GM18508 (cell line): ENCODE results near the gene EPHA6.

ENCODE experiments used
- ATAC-seq: cut with Tn5 transposase; IDR thresholded peaks from one replicate; pipeline ENCODE4 v1.9.1; 2021; ENCODE audit warnings: moderate number of reproducible peaks; ENCODE audit not compliant: insufficient read depth, unreplicated experiment

EPHA6 gene

DNA sequence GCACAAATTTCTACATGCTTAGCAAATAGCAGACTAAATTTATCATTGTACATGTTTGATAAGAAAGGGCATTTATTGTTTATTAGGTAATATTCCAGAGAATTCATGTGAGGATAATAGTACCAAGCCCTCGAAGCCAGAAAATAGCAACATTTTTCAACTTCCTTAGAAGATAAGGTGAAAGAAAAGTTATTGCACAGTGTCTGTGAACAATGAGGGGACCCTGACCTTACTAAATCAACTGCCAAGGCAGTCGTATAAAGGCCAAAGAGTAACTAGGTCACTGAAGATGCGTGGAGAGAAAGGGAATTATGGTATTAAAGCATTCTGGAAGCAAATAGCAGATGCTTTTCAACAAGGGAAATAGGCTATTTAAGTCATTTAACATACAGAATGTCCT is 929.9 kb downstream of the EPHA6 start:
- no peak for ATAC-seq

DNA sequence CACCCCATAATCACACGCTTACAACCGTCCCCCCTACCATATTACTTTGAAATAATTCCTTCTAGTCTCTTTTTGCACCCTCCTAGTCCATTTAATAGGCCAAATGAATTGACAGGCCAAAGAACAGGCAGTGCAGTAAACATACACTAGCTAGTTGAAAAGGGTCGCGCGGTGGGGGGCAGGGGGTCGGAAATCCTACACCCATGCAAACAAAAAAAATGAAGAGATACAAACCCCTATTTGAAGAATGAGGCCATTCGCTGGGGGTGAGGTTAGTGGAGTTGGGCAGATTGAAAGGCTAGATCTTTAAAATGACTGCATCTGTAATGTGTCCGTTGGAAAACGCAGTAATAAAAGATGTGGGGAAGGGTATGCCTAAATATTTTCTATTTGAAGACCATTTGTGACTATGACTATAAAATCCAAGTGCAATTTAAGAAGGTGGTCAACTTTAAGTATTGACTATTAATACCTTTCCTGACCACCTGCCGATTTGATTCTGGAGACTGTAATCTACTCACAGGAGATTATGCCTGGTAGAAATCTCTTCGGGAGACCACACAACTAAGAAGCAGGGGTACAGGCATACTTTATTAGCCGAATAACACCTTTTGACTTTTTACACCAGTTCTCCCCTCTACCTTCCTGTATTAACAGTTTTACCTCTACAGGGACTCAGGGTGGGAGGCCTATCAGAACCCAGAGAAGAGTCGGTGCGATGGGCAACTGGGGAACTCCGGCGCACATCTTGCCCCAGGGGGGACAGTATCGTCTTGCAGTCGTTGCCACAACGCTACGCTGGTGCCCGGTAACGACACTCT is 949.4 kb downstream of the EPHA6 start:
- ATAC-seq: no peak

- peak; percentile 92 for ATAC-seq
Observed at GRCh38 chr3:97764407-97765238, 950.2 kb downstream of the EPHA6 start, which contains the start of gene ARL6. TSS of gene ARL6 (plus strand) at chr3:97764758. CDS start at chr3:97768108, 3,350 bp downstream.

DNA sequence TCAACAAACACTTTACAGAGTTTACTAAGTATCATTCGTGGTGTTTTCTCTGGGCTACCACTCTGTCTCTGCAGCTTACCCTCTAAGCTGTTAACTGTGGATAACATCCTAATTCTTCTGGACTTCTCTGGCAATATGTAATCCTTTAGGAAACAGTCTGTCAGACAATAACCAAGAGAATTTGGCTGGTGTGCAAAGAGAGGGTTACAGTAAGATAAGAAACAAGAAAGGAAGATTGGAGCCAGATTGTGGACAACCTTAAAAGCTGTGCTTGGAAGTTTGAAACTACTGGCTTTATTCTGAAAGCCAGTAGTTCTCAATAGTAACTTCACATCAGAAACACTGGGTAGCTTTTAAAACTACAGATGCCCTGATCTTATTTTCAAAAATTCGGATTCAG is 950.9 kb downstream of the EPHA6 start:
- no peak for ATAC-seq

DNA sequence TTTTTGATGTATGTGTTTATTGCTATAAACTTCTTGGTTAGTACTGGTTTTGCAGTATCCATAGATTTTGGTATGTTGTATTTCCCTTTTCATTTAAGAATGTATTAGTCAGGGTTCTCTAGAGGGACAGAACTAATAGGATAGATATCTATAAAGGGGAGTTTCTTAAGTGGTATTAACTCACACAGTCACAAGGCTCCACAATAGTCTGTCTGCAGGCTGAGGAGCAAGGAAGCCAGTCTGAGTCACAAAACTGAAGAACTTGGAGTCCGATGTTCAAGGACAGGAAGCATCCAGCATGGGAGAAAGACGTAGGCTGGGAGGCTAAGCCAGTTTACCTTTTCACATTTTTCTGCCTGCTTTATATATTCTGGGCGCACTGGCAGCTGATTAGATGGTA is 958.5 kb downstream of the EPHA6 start:
- ATAC-seq: no peak

GRCh38 chr3:97778152-97778551 is 963.8 kb downstream of the EPHA6 start:
- ATAC-seq: no peak

DNA sequence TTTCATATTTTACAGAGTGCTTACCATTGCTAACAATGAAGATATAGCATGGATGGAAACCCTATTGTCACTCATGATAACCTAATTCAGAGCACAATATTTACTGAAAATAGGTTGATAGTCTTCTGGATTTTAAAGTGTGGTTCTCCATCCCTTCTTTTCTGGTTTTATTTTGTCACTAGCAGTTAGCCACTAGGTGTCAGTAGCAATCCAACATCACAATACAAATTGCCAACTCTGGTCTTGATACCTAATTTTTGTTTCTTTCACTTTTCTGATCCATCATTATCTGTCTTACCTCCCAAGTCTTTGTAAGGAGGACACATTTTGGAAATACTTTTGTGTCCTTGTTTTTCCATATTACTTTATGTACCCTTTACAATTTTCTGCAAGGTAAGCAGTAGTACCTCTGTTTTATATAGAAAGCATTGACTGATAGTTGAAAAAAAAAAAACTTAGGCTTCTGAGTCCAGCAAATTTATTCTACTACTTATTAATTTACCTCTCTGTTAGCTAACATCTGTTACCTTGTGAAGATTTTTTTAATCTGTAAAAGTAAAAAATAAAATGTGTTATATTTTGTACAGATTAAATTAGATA is 979.1 kb downstream of the EPHA6 start:
- ATAC-seq: no peak

DNA sequence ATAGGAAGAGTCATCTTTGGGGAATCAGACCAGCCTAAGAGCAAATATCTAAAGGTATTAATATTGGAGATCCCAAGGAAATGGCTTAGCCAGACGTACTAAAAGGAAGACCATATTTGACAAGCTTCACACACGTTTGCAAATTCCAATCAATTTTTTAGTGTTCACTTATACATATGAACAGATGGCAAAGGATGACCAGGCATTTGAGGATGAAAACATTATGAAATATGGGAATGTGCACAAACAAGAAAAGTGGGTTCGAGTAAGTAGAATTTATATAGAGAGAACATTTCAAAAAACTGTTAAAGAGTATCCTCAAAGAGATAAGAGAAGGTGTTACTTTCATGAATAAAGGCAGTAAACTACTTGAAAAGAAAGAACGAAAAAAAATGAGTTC is 981.6 kb downstream of the EPHA6 start:
- no peak for ATAC-seq
